ENCODE measurements around the gene OR7C2.

DNA sequence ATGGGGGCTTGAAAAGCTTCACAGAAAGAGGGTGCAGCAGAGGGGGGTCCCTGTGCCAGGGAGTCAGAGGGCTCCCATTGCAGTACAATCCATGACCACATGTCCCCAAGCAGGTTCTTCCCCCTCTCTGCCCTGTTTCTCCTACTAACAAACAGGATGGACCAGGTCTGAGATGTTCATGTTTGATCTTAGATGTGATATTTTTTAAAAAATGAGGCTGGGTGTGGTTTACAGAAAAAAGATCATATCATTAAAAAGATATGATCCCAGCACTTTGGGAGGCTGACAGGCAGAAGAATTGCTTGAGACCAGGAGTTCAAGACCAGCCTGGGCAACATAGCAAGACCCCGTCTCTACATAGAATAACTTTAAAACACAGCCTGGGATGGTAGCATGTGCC, 9.1 kb downstream of the OR7C2 start:
- TF ChIP-seq, protein P1, sequence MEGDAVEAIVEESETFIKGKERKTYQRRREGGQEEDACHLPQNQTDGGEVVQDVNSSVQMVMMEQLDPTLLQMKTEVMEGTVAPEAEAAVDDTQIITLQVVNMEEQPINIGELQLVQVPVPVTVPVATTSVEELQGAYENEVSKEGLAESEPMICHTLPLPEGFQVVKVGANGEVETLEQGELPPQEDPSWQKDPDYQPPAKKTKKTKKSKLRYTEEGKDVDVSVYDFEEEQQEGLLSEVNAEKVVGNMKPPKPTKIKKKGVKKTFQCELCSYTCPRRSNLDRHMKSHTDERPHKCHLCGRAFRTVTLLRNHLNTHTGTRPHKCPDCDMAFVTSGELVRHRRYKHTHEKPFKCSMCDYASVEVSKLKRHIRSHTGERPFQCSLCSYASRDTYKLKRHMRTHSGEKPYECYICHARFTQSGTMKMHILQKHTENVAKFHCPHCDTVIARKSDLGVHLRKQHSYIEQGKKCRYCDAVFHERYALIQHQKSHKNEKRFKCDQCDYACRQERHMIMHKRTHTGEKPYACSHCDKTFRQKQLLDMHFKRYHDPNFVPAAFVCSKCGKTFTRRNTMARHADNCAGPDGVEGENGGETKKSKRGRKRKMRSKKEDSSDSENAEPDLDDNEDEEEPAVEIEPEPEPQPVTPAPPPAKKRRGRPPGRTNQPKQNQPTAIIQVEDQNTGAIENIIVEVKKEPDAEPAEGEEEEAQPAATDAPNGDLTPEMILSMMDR (IDR thresholded peaks at IDR 0.05), result no peak
- no peak for TF ChIP-seq ZFX (IDR thresholded peaks at IDR 0.05; ENCODE audit: borderline replicate concordance)
